ENCODE results near the gene PLG.
"Not testable (repeated sequence)": the region's sequence is repeated elsewhere in the genome, so short reads cannot be mapped to it uniquely, and the experiment has no call there.

Gene PLG

GRCh38 chr6:160692369-160692959, 9.6 kb upstream of the PLG start:
- no peak for TF ChIP-seq CTCF (IDR thresholded peaks at IDR 0.05; ENCODE audit: low read depth, low read length)

GRCh38 chr6:160695025-160695424, 7.0 kb upstream of the PLG start:
- DNase-seq (ENCODE audit: extremely low read depth, low read depth), result not testable (repeated sequence)

More at GRCh38 chr6:160692369-160692959, 9.6 kb upstream of the PLG start:
- no peak for DNase-seq (ENCODE audit: extremely low read depth, low read depth)

- not testable (repeated sequence) for DNase-seq (ENCODE audit: extremely low read depth, low read depth)
Measured at GRCh38 chr6:160695622-160696021, 6.4 kb upstream of the PLG start.

- DNase-seq (ENCODE audit: extremely low read depth, low read depth), result not testable (repeated sequence)
Measured at GRCh38 chr6:160696884-160697283, 5.2 kb upstream of the PLG start.

- no peak for TF ChIP-seq CTCF (IDR thresholded peaks at IDR 0.05; ENCODE audit: low read depth, low read length)
- no peak for DNase-seq (ENCODE audit: extremely low read depth, low read depth)
Measured at GRCh38 chr6:160697826-160698225, 4.2 kb upstream of the PLG start.

GRCh38 chr6:160704688-160705087, 2.6 kb downstream of the PLG start:
- DNase-seq (ENCODE audit: extremely low read depth, low read depth), result not testable (repeated sequence)

- not testable (repeated sequence) for DNase-seq (ENCODE audit: extremely low read depth, low read depth)
Measured at GRCh38 chr6:160708993-160709392, 6.9 kb downstream of the PLG start.

GRCh38 chr6:160714731-160715316, 12.8 kb downstream of the PLG start:
- no peak for DNase-seq (ENCODE audit: extremely low read depth, low read depth)
- no peak for TF ChIP-seq CTCF (IDR thresholded peaks at IDR 0.05; ENCODE audit: low read depth, low read length)

GRCh38 chr6:160730911-160731310, 28.9 kb downstream of the PLG start:
- DNase-seq (ENCODE audit: extremely low read depth, low read depth), result no peak
- no peak for TF ChIP-seq CTCF (IDR thresholded peaks at IDR 0.05; ENCODE audit: low read depth, low read length)

GRCh38 chr6:160733050-160733646, 31.1 kb downstream of the PLG start:
- DNase-seq (ENCODE audit: extremely low read depth, low read depth), result peak; percentile 15
- peak; percentile 81 for TF ChIP-seq CTCF (IDR thresholded peaks at IDR 0.05; ENCODE audit: low read depth, low read length)

Data from AG09319 (cell line).